IPS DF 19.7 (cell line): ENCODE data around the gene ACER3.
"Not testable (repeated sequence)": the region's sequence is repeated elsewhere in the genome, so short reads cannot be mapped to it uniquely, and the experiment has no call there.

ENCODE experiments used
- DNase-seq: peaks from one replicate; pipeline ENCODE4 v3.0.0-alpha.2; 2013; ENCODE audit warnings: low read depth, low spot score

Gene ACER3

DNA sequence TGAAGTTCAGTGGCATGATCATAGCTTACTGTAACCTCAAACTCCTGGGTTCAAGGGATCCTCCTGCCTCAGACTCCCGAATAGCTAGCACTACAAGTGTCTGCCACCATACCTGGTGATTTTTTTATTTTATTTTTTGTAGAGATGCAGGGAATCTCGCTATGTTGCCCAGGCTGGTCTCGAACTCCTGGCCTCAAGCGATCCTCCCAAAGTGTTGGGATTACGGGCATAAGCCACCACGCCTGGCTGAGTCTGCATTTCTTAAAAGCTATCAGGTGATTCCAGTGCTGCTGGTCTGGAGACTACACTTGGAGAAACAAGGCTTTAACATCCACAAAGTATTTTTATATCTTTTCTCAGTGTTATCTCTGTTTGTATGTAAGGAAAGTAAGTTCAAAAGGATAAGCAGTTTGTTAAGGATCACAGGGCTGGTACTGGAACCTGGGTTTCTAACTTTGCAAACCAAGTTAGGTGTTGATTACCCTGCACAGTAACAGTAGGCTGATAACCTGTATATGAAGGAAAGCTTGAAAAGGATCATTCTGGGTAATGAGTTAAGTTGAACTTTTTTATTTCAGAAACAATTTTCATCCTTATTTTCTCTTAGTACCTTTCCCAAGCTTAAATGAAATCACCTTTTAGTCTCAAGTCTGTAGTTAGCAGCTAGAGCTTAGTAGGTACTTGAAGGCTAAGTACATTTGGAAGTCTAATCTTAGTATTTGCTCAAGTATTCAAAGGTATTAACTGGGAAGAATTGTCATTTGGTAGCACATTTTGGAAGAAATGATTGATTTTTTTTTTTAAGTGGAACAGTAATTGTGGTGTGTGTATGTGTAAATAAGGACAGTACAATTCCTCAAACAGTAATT is 12.5 kb downstream of the ACER3 start:
- no peak for DNase-seq

DNA sequence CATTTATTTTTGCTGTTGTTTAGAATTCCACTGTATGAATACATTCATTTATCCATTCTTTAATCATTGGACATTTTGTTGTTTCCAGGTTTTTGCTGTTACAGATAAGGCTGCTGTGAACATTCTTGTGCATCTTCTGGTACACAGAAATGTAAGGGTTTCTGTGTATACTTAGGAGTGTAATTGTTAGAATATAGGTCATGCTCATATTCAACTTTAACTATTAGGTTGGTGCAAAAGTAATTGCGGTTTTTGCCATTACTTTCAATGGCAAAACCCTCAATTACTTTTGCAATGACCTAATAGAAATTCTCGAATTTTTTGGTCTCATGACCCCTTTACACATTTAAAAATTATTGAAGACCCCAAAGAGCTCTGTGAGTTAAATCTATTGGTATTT is 17.3 kb downstream of the ACER3 start:
- no peak for DNase-seq

DNA sequence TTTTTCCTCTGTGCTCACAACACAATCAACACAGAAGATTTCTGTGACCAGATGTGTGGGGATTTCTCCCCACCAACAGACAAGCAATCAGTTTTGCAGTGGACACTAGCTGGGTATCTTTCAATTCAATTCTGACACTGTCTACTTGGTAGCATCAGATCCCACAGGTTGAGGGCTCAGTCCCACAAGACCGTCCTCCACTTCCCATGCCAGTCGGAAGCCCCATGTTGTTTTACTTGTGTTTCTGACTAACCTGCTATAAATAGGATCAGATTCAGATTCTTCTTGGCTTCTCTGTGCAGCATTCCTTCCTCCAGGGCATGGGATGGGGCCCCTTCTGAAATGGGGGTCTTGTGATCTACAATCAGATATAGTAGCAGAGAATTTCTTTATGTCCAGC is 19.6 kb downstream of the ACER3 start:
- no peak for DNase-seq

DNA sequence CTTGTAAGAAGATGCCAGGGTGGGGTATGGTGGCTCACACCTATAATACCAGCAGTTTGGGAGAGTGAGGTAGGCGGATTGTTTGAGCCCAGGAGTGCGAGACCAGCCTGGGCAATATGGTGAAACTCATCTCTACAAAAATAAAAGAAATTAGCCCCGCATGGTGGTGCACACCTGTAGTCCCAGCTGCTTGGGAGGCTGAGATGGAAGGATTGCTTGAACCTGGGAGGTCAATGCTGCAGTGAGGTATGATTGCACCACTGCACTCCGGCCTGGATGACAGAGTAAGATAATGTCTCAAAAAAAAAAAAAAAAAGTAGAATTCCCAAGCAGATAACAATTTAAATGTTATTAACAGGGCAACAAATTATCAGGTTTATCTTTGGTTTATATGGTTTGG is 20.2 kb downstream of the ACER3 start:
- no peak for DNase-seq

DNA sequence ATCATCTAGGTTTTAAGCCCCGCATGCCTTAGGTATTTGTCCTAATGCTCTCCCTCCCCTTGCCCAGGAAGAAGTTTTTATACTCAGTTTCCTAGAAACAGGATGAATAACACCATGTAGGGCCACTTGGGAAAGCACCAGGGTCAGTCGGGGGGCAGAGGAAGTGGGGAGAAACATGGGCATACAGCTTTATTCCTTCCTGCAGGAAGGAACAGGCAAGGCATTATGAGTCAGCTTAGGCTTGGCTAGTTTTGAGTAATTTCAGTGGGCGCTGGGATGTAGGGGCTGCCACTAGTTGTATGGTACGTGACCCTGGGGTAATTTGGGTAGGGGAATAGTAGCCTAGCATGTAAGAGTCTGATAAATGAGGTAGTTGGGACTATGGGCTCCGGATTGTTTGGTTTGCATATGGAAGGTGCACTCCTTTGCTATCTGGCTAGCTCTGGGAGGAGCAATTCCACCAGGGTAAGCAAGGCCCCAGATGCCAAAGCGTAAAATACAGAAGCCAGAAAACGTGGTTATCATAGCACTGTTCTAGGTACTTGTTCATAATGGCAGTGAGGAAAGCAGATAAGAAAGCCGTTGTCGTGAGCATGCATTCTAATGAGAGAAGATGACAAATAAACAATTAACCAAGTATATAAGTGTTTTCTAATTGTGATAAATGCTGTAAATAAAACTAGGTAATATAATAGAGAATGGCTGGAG is 24.8 kb downstream of the ACER3 start:
- DNase-seq, result no peak

DNA sequence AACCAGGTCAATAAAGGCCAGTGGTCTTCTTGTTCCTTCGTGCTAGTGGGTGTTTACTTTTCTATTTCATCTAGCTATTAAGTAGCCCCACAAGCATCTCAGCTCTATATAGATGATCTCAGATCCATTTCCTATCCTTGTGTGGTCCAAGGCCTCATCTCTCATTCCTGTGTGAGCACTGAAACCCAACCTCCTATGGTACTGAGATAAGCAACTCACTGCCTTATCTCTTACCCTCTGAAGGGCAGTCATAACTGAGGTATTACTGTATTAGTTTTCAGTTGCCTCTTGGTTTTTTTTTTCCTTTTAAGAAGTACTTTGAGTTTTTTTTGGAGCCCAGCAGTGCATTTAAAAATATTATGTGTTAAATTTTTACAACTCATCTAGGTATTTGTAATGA is 28.3 kb downstream of the ACER3 start:
- no peak for DNase-seq

DNA sequence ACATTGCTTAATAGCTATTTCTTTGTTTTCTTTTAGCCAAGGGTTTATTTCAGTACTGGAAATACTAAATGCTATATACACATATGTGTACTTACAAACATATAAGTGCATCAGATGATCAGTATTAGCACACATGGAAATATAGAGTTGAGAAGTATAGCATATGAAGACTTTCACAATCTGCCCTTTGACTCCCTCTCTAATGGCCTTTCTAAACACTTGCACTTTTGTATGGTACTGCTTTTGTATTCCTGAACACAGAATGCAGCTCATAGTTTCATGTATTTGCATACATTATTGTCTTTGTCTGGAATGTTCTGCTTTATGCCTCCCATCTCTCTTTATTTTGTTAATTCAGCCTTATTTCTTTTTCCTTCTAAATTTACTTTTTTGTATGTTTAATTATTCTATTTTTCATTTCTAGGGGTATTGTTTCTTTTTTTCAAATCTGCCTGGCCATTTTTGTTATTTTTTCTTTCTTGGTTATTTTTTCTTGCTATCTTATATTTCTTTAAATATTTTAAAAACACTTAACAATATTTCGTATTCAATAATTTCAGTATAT is 28.8 kb downstream of the ACER3 start:
- no peak for DNase-seq

DNA sequence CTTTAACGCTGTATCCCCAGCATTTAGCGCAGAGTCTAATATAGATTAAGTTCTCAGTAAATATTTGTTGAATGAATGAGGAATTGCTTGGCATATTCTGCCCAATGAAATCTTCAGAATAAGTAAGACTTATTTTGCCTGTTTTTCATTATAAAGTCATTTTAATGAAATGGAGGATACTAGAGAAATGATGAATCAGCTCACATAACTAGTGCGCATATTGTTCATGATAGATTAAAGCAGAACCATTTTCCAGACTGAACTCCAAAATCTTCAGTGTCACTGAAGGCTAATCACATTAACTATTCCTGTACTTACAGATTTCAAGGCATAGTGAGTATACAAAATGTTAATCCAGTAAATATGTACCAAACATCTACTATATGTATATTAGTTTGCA is 29.6 kb downstream of the ACER3 start:
- no peak for DNase-seq

DNA sequence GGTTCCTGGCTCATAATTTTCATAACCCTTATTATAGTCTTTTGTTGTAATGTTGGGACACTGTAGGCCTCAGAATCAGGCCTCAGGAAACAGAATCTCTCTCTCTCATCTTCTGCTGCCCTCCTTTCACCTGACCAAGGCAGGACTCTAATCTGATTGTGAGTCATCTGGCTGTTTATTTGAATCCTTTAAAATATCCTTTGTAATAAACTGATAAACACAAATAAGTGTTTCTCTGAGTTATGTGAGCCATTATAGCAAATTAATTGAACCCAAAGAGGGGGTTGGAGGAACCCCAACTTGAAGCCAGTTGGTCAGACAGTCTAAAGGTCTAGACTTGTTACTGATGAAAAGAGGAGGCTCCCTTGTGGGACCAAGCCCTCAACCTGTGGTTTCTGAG is 30.6 kb downstream of the ACER3 start:
- no peak for DNase-seq

DNA sequence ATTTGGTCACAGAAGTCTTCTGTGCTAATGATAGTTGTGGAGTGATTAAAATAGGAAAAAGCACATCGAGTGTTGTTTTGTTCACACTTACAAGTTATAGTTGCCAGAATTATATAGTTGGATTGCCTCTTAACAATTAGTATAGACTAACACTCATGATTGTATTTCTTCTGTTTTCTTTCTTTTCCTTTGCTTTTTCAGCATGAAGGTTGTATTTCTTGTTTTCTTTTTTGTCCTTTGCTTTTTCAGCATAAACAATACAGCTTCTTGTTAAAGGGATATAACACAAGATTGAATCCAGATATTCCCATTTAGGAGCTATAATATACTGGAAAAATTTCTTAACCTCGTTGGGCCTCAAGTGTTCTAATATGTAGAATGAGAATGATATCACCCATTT is 31.1 kb downstream of the ACER3 start:
- no peak for DNase-seq

DNA sequence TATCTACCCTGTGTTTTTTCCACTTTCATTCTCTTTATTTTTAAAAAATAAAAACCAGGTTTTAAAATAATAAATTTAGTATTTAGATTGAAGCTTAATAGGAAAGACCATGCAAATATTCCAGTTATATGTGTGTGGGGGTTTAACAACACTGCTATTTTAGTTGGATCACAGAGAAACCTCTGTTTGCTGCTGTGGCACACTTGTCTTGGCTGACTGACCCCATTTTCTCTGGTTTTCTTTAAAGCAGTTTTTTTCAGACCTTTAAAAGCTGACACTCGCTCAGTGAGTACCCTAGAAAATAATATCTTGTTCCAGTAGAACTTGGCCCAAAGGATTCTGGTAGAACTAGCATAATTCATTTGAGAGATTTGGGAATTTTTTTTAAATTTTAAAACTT is 31.6 kb downstream of the ACER3 start:
- no peak for DNase-seq

DNA sequence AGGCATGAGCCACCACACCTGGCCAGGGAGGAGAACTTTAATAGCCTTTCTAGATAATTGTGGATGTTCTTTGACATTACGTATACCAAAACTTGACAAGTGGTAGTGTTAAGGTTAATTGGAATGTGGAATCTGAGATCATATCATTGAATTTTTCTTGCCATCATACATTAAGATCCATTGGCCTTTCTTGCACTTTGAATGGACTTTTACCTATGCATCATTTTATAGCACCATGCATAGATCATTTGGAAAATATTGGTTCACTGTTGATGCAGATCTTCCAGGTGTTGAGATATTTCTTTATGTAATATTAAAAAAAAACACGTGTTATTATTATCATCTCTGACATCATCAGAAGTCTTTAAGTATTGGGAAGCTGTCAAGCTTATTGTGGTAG is 36.5 kb downstream of the ACER3 start:
- DNase-seq, result no peak

DNA sequence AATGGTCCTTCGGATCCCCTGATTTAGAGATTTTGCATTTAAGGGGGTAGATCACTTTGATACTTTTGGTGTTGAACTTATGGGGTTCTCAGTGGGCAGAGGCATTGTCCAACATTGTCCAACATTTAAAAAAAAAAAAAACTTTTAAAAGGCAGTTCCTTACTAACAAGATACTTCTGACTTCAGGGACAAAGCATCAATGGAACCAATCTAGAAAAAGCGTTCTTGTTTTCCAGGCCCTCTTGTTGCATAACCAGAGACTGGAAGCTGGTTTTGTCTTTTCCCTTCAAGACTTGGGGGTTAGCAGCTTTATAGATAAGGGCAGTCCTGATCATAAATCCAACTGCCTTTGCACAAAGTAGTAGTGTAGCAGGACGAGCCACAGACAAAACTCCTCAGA is 40.4 kb downstream of the ACER3 start:
- DNase-seq, result no peak

DNA sequence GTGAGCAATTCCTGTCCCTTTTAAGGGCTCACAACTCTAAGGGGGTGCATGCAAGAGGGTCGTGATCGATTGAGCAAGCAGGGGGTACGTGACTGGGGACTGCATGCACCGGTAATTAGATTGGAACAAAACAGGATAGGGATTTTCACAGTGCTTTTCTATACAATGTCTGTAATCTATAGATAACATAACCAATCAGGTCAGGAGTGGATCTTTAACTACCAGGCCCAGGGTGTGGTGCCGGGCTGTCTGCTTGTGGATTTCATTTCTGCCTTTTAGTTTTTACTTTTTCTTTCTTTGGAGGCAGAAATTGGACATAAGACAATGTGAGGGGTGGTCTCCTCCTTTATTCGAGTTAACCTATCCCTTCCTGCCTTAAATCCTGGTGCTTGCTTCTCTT is 40.9 kb downstream of the ACER3 start:
- DNase-seq, result not testable (repeated sequence)

DNA sequence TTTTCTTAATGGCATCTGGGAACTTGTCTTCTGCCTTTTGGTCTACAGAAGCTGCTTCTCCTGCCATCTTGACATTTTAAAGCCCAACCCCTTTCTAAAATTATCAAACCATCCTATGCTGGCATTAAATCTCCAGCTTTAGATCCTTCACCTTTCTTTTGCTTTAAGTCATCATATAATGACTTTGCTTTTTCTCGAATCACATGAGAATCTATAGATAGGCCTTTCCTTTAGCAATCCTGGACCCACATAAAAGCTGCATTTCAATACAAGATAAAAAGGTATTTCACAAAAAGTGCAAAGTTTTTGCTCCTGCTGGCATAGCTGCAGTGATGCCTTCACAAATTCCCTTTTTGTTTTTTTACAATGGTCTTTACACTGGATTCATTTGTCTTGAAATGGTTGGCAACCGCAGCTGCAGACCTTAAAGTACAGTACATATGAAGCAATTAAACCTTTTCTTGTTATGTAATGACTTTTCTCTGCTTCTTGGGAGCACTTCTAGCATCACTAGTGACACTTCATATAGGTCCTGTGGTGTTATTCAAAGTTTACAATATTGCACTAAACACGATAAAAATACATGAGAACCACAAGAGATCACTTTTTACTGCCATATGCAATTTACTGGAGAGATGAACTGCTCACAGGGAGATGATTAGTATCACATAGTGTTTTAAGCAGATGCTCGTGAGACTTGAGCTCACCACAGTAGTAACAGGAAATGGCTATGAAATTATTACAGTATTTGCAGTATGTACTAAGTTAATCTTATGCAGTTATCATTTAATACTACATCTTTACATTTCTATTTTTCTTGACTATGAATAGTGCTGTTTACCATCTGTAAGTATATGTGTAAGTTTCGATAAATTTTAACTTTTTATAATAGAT is 41.6 kb downstream of the ACER3 start:
- DNase-seq, result no peak

DNA sequence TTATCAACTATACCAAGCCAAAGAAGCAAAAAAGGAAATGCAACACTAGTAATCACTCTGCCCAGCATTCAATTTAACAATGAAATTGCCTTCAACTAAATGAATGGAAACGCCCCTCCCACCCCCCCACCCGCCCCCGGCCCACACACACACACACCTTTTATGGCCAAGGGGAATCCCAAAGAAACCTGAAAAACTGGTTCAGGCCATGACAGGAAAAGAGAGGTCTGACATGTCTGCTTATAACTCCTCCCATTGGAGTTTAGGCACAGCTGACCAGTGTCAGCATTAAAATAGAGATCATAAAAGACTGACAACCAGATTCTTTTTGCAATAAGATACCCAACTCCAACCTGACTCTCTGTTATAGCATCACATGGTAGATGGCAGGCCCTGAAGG is 42.6 kb downstream of the ACER3 start:
- DNase-seq, result peak; percentile 71

DNA sequence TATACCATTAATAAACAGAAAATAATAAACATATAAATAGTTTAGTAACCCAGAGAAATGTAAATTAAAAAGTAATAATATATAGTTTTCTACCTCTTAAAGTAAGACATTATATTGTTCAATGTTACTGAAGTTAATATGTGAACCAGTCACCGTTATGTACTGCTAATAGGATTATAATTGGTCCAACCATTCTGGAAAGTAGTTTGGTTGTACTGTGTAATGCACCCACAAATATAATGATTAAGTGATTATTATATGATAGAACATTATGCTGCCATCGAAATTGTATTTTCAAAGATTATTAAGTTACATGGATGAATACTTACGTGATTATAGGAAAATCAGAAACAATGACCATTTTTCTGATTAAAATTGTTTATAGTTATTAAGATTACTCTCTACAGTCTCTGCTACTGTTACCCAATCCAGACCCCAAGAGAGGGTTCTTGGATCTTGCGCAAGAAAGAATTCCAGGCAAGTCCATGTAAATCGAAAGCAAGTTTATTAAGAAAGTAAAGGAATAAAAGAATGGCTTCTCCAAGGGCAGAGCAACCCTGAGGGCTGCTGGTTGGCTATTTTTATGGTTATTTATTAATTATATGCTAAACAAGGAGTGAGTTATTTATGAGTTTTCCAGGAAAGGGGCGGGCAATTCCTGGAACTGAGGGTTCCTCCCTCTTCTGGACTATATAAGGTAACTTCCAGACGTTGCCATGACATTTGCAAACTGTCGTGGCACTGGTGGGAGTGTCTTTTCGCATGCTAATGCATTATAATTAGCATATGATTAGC is 50.1 kb downstream of the ACER3 start:
- peak; percentile 33 for DNase-seq

DNA sequence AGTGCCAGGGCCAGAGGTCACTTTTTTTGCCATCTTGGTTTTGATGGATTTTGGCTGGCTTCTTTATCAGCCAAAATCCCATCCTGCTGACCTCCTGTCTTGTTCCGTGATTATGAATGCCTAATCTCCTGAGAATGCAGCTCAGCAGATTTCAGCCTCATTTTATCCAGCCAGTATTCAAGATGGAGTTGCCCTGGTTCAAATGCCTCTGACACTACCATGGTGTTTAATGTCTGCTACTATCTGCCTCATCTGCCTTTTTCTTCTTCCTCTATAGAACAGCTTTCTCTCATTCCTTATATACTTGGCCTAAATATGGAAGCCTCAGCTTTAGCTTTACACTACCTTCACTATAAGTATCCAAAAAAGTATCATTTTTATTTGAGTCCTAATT is 50.7 kb downstream of the ACER3 start:
- DNase-seq, result no peak

DNA sequence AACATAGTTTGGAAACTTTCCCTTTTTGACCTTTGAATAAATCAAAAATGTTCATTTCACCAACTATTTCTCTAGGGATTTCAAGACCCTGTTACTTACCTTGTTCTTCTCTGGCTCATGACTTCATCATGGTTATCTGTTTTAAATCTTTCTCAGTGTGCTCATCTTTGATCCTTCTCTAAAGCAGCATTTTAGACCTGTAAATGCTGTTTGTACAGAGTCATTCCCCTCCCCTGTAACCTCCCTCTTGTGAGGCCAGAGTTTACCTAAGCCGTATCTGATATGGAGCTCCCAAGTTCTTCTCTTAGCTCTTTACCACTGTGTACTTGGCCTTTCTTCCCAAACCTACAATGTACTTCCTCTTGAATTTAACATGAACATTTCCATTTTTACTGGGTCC is 56.0 kb downstream of the ACER3 start:
- no peak for DNase-seq

DNA sequence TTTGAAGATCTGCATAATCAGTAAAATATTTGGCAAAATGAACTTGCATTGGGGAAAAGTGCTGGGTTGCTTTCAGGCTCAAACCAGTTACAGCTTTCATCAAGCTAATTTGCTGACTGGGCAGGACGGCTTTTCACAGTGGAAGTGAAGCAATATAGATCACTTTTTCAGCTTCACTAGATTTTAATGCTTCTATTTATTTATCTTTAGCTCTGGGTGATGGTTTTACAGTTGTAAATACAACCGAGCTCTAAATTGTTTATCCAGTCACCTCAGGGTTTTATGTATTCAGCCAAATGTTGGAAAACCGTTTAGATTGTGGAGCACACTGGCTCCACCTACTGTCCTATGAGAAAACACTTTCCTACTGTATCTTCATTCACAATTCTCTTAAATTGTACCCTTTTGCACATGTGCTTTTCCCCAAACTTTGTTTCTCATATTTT is 58.2 kb downstream of the ACER3 start:
- no peak for DNase-seq

DNA sequence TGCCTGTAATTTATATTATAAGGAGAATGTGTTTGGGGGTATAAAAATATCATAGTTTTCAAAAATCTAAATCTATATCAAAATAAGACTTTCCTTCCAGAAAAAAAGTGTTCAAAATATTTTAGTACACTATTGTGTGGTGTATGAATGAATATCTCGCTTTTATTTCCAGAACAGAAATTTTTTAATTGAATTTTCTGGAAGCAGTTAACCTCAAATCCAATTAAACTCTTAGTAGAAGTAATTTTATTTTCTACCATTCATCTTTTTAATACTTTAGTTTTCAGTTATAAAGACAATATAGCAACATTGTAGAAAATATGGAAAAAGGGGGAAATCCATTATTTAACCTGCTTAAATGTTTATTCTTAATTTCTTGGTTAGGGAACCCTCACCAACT is 58.7 kb downstream of the ACER3 start:
- DNase-seq, result no peak
